ENCODE measurements around the gene TAB3. TPM values are rescaled to one million over a fixed set of nuclear protein-coding genes. Genes with fewer than 3 reads are reported as not detected.

TAB3 gene
- 10 to 100 TPM; 20.4 to 26.1 (median 21.3) TPM for total RNA-seq
- 22.7 TPM for total RNA-seq (2013)

DNA sequence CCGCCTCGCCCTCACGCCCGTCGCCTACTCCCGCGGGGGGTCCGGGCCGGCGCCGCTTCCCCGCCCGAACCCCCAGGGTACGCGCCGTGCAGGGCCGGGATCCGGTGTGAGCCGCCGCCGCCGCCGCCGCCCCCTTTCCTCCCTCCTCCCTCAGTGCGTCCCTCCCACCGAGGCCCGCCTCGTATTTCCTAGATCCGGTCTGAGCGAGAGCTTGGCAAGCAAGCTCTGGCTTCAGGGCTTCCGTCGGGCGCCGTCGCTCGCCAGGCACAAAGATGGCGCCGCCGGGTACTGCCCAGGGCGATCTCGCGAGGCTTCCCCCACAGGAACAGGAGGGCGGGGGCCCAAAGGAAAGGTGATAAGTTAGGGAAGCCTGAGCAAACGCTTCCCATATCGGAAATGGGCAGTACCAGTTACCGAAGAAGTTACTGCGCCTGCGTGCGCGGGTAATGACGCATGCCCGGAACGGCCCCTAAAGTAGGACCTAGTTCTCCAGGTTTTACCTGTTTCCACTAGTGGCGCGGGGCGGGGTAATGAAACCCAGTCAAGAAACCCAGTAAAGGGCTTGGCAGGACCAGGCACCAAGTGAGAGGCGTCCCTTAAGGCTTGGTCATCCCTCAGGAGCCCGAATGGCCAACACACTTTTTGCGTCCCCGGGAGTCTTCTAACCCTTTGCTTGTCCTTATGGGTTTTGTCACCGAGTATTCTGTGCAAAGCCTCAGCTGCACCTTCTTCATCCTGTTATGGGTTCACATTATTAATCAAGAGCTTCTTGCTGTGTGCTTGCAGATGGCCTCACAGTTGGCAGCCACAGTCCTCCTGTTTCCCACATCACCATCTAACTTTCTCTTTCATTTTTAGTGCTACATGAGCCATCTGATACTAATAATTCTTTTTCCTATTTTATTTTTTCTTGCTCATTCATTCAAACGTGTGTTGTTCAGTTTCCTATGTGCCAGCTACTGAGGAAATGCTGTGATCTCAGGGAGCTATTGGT is at the start of gene TAB3:
Gene TAB3, minus strand, starts transcription at position 108 of the 994 bp plus-strand sequence. CDS start 29,666 bp downstream, outside the sequence.
- Histone ChIP-seq H3K9me3 (ENCODE audit: control insufficient read depth, insufficient read depth, low read length) (no peaks in the 10 kb centered on the region), H3K36me3 (ENCODE audit: control insufficient read depth, insufficient read depth, low read length) (no peaks in the 10 kb centered on the region), H3K27ac (ENCODE audit: low read length) (peak within 1 kb of the TSS; percentile 91), H3K4me3 (ENCODE audit: low read length) (peak within 1 kb of the TSS; percentile 73), H3K27me3 (ENCODE audit: control insufficient read depth, insufficient read depth, low read length) (no peaks in the 10 kb centered on the region), H3K4me1 (ENCODE audit: control insufficient read depth, insufficient read depth, low read length) (peaks cover 6% of the 10 kb centered on the region)
- ATAC-seq: peak; percentile 88 to 95 (median 90)
- Mint-ChIP-seq H3K4me1 (peaks cover 14 to 36% of the 10 kb centered on the region in 2 donors), H3K36me3 (no peaks in the 10 kb centered on the region), H3K27ac (peak within 1 kb of the TSS; percentile 72 to 94), H3K9me3 (no peaks in the 10 kb centered on the region), H3K27me3 (ENCODE audit: low read depth in 2 of 2) (no peaks in the 10 kb centered on the region), H3K4me3 (peak within 1 kb of the TSS; percentile 81)
- peak; percentile 84 to 96 for DNase-seq
- WGBS (ENCODE audit: insufficient coverage): under 1% methylated on average over 62 of the region's 62 CpGs
- TF ChIP-seq CTCF (IDR thresholded peaks at IDR 0.05): no peak
- intact Hi-C loops (cut with micrococcal nuclease): loop anchor here (5.0 to 10.0 kb wide), 2 partner anchors 237 to 315 kb away; partner anchors contain the start of genes GK and TASL

- no peak for DNase-seq
- no peaks in the 10 kb centered on the region for H3K27me3 ChIP-seq (ENCODE audit: control insufficient read depth, insufficient read depth, low read length)
- no peak overlapping the region for H3K27ac Mint-ChIP-seq
- H3K4me3 ChIP-seq (ENCODE audit: low read length): no peak overlapping the region
- no peaks in the 10 kb centered on the region for H3K4me1 ChIP-seq (ENCODE audit: control insufficient read depth, insufficient read depth, low read length)
- TF ChIP-seq CTCF (IDR thresholded peaks at IDR 0.05): no peak
- intact Hi-C loops (cut with micrococcal nuclease): no loop called here
- H3K4me1 Mint-ChIP-seq: no peaks in the 10 kb centered on the region
- H3K4me3 Mint-ChIP-seq: no peak overlapping the region
- H3K9me3 Mint-ChIP-seq: no peaks in the 10 kb centered on the region
- ATAC-seq: no peak
- H3K27ac ChIP-seq (ENCODE audit: low read length): no peak overlapping the region
- no peaks in the 10 kb centered on the region for H3K9me3 ChIP-seq (ENCODE audit: control insufficient read depth, insufficient read depth, low read length)
- 83% methylated on average over 1 of the region's 5 CpGs for WGBS (ENCODE audit: insufficient coverage)
- H3K36me3 Mint-ChIP-seq: no peaks in the 10 kb centered on the region
- no peaks in the 10 kb centered on the region for H3K36me3 ChIP-seq (ENCODE audit: control insufficient read depth, insufficient read depth, low read length)
- no peaks in the 10 kb centered on the region for H3K27me3 Mint-ChIP-seq (ENCODE audit: low read depth in 2 of 2)
Observed at GRCh38 chrX:30938295-30938694, 49.2 kb upstream of the TAB3 start.

GRCh38 chrX:30935985-30936384 is 46.9 kb upstream of the TAB3 start:
- H3K36me3 ChIP-seq (ENCODE audit: control insufficient read depth, insufficient read depth, low read length): no peaks in the 10 kb centered on the region
- DNase-seq (no peak), ATAC-seq (no peak)
- WGBS (ENCODE audit: insufficient coverage): 42% methylated on average over 2 of the region's 2 CpGs
- H3K9me3 ChIP-seq (ENCODE audit: control insufficient read depth, insufficient read depth, low read length): no peaks in the 10 kb centered on the region
- no peaks in the 10 kb centered on the region for H3K27me3 ChIP-seq (ENCODE audit: control insufficient read depth, insufficient read depth, low read length)
- Mint-ChIP-seq H3K4me3 (no peak overlapping the region), H3K27me3 (ENCODE audit: low read depth in 2 of 2) (no peaks in the 10 kb centered on the region), H3K4me1 (no peaks in the 10 kb centered on the region), H3K9me3 (no peaks in the 10 kb centered on the region), H3K27ac (no peak overlapping the region), H3K36me3 (no peaks in the 10 kb centered on the region)
- H3K4me1 ChIP-seq (ENCODE audit: control insufficient read depth, insufficient read depth, low read length): no peaks in the 10 kb centered on the region
- H3K4me3 ChIP-seq (ENCODE audit: low read length): no peak overlapping the region
- TF ChIP-seq CTCF (IDR thresholded peaks at IDR 0.05): no peak
- no peak overlapping the region for H3K27ac ChIP-seq (ENCODE audit: low read length)
- intact Hi-C loops (cut with micrococcal nuclease): no loop called here
